Measurements from ENCODE around the gene MLC1.

GRCh38 chr22:50076646-50077535 is 8.3 kb downstream of the MLC1 start:
- TF ChIP-seq EP300 (IDR thresholded peaks at IDR 0.05) (no peak), CTCF (IDR thresholded peaks at IDR 0.05) (no peak), POLR2A (IDR thresholded peaks at IDR 0.05) (no peak), POLR2AphosphoS5 (IDR thresholded peaks at IDR 0.05) (no peak)
